HG02981 (cell line): Measurements from ENCODE around the gene CBFA2T3.

Source experiments
- ATAC-seq: cut with Tn5 transposase; IDR thresholded peaks from one replicate; pipeline ENCODE4 v1.9.1; 2021; ENCODE audit warnings: mild to moderate bottlenecking, moderate library complexity; ENCODE audit not compliant: unreplicated experiment

CBFA2T3 gene

GRCh38 chr16:88880226-88881006 lies 96.6 kb downstream of the CBFA2T3 start:
- ATAC-seq = no peak

DNA sequence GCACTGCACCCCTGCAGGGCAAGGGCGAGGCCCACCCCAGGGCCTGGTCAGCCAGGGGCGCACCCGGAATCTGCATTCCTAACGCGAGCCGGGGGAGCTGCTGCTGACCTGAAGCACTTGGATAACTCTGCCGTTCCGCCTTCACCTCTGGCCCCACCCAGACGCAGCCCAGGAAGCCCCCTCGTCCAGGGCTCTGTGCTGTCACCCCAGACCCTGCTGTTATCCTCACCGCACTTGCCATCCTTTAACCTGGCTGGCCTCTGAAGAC lies 97.3 kb downstream of the CBFA2T3 start:
- no peak for ATAC-seq

DNA sequence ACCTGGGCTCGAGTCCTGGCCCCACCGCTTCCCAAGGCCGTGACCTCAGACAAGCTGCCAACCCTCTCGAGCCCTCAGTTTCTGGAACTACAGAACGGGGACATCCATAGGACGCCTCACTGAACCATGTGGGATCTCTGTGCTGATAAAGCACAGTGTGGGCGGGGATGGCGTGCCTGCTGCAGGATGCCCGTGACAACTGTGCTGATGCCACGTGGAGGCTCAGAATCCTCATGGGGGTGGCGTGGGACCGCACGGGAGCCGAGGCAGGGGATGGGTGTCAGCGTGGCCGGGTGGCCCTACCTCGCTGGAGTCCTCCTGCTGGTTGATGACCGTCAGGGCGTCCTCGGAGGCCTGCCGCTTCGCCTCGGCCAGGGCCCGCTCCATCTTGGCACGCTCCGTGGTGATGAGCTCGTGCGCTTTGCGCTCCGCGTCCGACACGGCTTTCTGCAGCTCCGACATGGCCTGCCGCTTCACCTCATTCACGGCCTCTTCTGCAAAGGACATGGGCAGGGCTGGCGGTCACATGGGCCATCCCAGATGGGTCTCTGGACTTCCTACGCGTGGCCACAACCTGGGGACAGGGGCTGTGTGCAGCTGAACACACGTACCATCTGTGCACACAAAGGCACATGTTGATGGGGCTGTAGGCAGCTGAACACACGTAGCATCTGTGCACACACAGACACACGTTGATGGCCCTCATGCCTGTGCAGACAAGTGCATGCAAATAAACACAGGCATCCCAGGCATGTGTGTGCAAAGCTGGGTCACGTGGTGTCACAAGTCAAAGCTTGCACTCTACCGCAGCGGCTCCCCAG lies 97.8 kb downstream of the CBFA2T3 start:
- ATAC-seq = no peak

GRCh38 chr16:88878356-88878755 lies 98.7 kb downstream of the CBFA2T3 start:
- ATAC-seq = no peak

DNA sequence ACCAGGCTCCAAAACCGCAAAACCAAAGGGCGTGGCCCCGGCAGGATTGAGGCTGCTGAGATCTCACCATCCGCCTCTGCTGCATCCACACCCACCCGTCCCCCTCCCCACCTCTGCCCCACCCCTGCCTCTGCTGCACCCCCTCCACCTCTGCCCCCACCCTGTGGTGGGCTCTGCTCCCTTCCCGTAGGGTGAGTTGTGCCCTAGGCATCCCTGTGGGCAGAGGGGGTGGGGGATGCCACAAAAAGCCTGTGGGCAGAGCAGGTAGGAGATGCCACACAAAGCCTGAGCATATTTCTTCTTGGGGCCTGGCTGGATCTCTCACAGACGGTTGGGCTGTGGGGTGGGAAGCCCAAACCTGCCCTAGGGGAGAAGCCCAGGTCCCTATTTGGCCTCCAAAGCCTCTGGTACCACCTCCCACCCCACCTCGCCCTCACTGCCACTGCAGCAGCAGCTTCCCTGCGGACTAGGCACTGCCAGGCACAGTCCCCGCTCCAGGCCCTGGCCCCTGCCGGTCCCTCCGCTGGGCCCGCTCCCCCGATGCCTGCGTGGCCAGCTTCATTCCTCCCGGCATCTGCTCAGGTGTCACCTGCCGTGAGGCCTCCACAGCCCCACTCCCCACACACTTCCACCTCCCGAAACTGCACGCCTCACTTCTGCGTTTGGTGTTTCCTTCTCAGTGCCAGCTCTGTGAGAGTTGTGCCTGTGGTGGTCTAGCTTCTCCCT lies 99.3 kb downstream of the CBFA2T3 start:
- ATAC-seq = no peak

GRCh38 chr16:88876942-88877526 lies 100.0 kb downstream of the CBFA2T3 start:
- ATAC-seq = no peak

DNA sequence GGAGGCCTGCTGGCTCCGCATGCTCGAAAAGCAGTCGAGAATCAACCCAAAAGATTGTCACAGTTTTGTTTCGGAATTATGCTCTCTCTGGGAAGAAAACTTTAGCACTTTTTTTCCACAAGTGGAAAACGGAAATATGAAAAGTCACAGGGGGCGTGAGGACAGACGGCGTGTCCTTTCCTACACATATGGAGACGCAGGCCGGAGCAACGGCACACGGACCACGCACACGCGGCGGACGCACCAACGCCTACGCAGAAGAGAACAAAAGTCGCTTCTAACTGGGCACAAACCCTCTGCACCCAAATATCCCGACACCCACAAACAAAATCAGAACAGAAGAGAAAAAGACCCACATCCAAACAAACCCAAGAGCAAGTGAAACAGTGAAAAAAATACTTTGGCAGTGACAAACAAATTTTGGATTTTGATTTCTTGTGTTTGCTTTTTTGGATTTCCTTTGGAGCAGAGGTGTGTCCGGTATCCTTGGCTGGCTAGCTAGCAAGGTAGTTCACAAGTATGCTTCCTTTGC lies 101.2 kb downstream of the CBFA2T3 start:
- ATAC-seq = no peak

DNA sequence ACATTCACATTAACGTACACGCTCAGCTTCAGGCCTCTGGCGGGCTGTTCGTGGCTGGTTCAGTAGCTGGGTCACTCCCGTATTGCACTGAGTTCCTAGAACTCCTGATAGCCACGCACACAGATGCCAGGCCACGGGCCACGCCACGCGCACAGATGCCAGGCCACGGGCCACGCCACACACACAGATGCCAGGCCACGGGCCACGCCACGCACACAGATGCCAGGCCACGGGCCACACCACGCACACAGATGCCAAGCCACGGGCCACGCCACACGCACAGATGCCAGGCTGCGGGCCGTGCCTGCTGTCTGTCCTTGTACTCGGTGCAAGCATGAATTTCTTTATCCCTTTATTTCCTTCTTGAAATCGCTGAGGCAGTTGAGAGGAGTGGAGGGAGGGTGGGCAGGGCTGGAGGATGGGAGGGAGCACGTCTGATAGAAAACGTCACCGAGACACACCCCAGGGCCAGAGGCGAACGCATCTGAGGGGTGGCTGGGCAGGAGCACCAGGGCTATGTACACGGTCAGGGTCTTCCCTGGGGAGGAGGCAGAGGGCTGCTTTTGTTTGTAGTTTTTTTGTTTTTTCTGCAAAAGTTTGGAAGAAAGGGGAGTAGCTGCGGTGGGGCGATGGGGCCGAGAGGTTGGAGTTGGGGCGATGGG lies 101.9 kb downstream of the CBFA2T3 start:
- no peak for ATAC-seq

DNA sequence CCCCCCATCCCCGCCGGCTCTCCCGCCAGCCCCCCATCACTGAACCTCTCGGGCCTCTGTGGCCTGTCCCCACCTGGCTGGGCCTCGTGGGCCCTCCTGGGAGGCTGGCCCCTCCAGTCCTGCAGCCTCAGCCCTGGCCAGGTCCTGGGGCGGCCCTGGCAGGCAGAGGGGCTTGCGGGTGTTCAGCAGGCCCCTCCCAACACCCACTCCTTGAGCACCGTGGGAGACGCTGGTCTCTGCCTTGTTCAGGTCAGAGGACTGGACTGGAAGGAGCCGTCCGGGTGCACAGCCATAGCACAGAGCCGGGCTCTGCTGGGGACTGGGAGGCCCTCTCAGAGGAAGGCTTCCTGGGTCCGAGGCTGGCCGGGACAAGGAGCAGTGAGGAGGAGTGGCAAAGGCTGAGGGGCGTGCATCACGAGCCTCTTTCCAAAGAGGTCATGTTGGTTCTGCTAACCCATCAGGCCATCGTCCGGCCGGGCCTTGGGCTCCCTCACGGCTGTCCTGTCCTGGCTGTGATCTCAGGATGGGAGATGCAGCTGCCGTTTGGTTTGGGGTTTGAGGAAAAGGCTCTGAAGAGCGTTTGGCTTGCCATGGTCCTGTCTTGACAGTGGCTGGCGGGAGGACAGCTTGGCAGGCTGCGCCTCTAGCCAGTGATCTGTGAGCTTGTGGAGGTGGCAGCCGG lies 104.2 kb downstream of the CBFA2T3 start:
- no peak for ATAC-seq

DNA sequence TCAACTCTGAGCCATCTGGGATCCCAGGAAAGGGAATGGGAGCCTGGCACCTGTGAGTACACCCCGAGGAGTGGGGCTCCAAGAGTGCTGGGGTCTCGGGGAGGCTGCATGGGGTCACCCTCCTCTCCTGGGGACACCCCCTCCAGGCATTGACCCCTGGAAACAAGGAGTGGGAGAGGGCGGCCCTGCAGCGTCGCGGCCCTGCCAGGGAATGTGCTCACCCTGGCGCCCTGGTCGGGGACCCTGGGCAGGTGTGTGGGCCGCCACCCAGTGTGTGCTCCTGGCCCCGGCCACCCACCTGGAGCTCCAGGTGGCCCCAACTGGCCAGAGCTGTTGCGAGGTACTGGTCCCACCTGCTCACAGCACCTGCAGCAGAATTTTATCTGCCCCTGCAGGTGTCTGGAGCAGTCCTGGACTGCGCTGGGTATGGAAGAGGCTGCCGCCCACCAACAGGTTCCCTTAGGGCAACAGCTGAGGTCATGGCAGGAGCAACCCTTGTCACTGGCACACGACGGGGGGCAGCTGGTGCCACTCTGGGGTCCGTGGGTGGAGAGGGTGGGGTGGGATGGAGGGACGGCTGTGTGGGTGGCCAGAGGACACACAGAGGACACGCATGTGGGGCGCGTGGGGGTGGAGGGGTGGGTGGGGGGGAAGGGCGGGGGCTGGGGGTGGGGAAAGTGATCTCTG lies 105.1 kb downstream of the CBFA2T3 start:
- ATAC-seq = no peak

- no peak for ATAC-seq
Measured at GRCh38 chr16:88871349-88871702, 105.7 kb downstream of the CBFA2T3 start.

DNA sequence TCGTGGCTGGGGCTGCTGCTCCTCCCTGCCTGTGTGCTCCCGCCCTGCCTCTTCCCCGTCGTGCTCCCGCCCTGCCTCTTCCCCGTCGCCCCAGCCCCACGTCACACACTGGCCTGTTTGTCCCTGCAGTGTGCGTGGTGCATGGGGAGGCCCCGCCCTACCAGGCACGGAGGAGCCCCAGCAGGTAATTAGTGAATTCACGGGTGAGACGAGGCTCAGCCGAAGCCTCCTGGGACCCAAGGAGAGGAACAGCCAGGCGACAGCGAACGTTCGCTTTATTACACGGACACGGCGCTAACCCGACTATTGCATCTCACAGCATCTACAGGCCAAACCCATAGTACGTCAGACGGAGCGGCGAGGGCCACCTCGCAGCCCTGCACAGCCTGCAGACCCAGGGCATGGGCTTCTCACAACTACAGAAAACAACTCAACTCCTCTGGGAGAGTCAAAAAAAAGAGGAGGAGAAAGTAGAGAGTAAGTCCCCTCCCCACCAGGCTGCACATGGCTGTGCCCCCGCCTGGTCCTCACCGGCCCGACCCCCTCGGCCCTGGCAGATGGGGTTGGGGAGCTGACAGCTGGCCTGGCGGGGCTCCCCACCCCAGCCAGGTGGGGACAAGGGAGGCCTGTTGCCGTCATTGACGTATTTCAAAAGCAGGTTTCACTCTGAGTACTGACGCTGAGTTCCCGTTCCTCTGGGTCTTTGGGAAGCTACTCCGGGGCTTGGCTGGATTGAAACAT lies 106.2 kb downstream of the CBFA2T3 start:
- no peak for ATAC-seq

DNA sequence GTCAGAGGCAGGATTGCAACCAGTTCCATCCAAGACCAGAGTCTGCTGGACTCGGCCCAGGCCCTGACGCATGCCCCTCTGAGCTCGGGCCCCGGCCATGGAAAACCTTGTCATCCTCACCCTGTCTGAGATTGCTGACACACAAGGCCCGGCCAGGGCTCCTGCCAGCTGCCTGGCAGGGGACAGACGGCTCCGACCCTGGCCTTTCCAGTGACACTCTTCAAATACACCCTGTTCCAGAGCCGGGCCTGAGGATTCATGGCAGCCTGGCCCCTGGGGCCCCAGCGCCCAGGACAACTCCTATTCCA lies 107.4 kb downstream of the CBFA2T3 start:
- ATAC-seq = no peak

DNA sequence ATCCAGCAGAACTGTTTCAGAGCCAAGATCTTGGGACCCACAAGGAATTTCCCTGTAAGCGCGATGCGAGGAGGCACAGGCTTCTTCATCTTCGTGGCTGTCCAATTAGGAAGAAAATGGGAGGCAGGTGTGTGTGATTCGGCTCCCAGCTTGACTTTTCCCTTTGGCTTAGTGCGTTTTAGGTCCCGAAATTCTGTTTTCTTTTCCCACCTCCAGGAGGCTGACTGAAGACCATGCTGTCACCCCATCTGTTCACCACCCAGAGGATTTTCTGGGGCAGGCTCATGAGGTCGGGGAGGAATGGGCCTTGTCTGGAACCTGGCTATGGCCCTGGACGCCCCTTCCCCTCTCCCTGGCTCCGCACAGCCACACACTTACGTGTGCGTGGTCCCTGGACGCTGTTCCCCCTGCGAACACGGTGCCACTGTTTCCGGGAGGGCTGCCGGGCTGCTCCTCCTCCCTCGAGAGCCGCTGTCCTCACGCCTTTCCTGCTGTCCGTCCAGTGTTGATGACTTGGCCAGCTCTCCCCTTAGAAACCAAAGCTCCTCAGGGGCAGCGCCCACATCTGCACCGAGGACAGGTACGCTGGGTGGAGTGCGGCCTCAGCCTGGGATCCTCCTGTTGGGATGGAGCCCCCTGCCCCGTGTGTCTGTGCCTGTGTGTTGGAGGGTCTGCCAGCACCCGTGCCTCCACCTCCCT lies 107.9 kb downstream of the CBFA2T3 start:
- no peak for ATAC-seq

- no peak for ATAC-seq
Measured at GRCh38 chr16:88867581-88868246, 109.3 kb downstream of the CBFA2T3 start.

DNA sequence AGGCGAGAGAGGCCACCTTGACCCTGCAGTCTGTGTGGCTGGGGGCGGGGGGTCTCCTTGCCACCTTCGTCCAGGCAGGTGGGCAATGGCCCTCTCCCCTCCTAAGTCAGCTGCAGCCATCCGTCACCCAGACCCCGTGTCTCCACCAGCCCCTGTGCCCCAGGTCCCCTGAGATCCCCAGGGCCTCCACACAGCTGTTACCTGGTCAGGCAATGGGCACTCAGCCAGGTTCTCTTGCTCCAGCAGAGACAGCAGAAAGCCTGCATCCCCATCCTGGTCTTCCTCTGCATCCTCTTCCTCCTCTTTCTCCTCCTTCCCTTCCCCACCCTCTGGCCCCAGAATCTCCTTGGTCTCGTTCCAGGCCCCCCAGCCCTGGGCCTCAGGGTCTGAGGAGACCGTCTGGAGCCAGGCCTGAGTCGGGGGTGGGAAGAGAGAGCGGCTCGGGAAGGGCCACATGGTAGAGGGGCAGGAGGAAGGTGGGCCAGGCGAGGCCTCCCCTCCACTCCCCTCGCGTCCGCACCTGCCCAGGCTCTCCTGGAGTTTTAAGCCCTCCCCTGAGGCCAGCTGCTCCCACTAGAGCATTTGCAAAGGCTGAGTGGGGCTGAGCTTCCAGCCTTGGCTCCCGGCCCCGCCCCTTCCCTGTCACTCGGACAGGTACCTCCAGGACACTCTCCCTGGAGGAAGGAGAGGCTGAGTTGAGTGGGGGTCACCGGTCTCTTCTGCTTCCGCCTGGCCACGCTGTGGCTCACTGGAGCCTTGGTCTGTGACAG lies 110.7 kb downstream of the CBFA2T3 start, which contains the start of gene PABPN1L:
Gene PABPN1L, minus strand, starts transcription at position 510 of the 770 bp plus-strand sequence. Its CDS starts 54 bp downstream, at position 456.
- no peak for ATAC-seq

DNA sequence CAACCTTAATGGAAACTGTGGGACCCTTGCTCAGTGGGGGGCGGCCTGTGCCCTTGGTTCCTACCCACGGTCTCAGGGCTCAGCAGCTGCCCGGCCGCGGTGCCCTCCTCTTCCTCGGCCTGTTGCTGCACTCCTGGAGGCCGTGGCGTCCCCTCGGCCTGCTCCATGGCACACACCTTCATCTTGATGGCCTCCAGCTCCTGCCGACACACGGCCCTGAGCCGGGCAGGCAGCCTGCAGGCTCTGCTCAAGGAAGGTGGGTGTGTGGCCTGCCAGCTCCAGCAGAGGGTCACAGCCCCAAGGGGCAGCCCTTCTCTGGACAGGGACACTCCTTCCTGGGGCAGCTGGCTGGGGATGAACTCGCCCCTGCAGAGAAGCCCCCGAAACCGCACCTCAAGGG lies 111.3 kb downstream of the CBFA2T3 start:
- no peak for ATAC-seq
